Tibial artery (tissue), 4 donors: ENCODE data around the gene MYO10.

ENCODE experiments used
- DNase-seq, 2 donors: peaks; one replicate each; pipeline ENCODE4 v3.0.0-alpha.2; 2019
- H3K27ac ChIP-seq, 2 donors: fragments of 200-600 bp; sonication (generic) in 1 of 2; 1 replicate in 1 of 2; 2 replicates in 1 of 2; pipeline ENCODE4 v1.5.1; 2018 to 2019; ENCODE audit warnings: mild to moderate bottlenecking in 1 of 2
- H3K27me3 ChIP-seq, 2 donors: fragments of 200-600 bp; sonication (generic) in 1 of 2; one replicate each; pipeline versions ENCODE4 v1.5.1 to v1.6.0; 2016 to 2019
- H3K36me3 ChIP-seq, 3 donors: fragments of 200-600 bp; sonication (generic) in 2 of 3; one replicate each; pipeline ENCODE4 v1.5.1; 2016 to 2019; ENCODE audit warnings: mild to moderate bottlenecking in 2 of 3
- H3K4me1 ChIP-seq, 4 donors: fragments of 200-600 bp; sonication (generic) in 2 of 4; 1 replicate in 3 of 4; 2 replicates in 1 of 4; pipeline ENCODE4 v1.5.1; 2016 to 2019
- H3K4me3 ChIP-seq, 2 donors: fragments of 200-600 bp; sonication (generic) in 1 of 2; 1 replicate in 1 of 2; 2 replicates in 1 of 2; pipeline ENCODE4 v1.5.1; 2018 to 2019; ENCODE audit warnings: mild to moderate bottlenecking in 2 of 2
- H3K9me3 ChIP-seq, 3 donors: fragments of 200-600 bp; sonication (generic) in 1 of 3; one replicate each; pipeline ENCODE4 v1.5.1; 2016 to 2019
- intact Hi-C: fragments of 100-400 bp; cut with DNase I; formaldehyde crosslinking; loops from one replicate; pipeline ENCODE4 v1.15.0; 2023; ENCODE audit warnings: low total_unique reads
- TF ChIP-seq, protein P1 (sequence below), 2 experiments: fragments of 200-600 bp in 1 of 2; fragments of 450-650 bp in 1 of 2; IDR thresholded peaks; one replicate each; pipeline ENCODE4 v1.5.1; 2017 to 2019; ENCODE audit warnings: antibody characterized with exemption in 2 of 2, mild to moderate bottlenecking in 1 of 2, moderate library complexity in 1 of 2

MYO10 gene

DNA sequence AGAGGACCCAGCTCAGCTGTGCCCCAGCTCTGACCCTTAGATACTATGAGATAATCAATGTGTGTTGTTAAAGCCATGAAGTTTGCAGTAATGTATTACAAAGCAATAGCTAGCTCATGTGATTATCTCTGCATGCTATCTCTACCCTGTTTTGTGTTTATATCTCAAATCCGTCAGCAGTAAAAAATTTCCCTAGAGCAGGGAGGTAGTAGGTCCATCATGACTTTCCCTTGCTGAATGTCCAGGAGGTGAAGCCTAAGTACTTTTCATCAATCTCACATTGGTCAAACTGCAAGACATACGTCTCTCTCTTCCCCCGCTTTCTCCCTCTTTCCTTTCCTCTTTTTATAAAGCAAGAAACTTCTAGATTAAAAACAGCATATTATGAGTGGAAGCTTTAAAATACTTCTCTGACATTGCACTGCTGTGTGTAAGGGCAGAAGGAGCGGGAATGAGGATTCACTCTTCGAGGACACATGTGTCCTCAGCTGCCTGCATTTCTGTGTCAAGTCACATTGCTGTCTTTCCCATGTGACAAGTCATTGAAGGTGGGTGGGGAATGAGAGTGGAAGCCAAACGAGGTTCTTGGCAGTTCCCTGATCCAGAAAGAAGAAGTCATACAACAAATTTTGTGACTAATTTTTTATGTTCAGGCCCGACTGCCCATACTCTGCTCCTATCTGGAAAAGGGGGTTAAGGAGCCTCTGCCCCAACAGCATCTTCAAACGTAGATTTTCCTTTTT, 226.2 kb downstream of the MYO10 start:
- peaks cover 0 to 16% (median 9%) of the 10 kb centered on the region in 4 donors for H3K4me1 ChIP-seq
- no peak for DNase-seq
- H3K27ac ChIP-seq: no peak overlapping the region
- TF ChIP-seq, protein P1, sequence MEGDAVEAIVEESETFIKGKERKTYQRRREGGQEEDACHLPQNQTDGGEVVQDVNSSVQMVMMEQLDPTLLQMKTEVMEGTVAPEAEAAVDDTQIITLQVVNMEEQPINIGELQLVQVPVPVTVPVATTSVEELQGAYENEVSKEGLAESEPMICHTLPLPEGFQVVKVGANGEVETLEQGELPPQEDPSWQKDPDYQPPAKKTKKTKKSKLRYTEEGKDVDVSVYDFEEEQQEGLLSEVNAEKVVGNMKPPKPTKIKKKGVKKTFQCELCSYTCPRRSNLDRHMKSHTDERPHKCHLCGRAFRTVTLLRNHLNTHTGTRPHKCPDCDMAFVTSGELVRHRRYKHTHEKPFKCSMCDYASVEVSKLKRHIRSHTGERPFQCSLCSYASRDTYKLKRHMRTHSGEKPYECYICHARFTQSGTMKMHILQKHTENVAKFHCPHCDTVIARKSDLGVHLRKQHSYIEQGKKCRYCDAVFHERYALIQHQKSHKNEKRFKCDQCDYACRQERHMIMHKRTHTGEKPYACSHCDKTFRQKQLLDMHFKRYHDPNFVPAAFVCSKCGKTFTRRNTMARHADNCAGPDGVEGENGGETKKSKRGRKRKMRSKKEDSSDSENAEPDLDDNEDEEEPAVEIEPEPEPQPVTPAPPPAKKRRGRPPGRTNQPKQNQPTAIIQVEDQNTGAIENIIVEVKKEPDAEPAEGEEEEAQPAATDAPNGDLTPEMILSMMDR (IDR thresholded peaks at IDR 0.05): no peak
- H3K27me3 ChIP-seq: no peaks in the 10 kb centered on the region
- intact Hi-C loops: no loop called here
- no peaks in the 10 kb centered on the region for H3K9me3 ChIP-seq
- H3K36me3 ChIP-seq: peaks cover 27 to 47% (median 44%) of the 10 kb centered on the region in 3 donors
- no peak overlapping the region for H3K4me3 ChIP-seq

DNA sequence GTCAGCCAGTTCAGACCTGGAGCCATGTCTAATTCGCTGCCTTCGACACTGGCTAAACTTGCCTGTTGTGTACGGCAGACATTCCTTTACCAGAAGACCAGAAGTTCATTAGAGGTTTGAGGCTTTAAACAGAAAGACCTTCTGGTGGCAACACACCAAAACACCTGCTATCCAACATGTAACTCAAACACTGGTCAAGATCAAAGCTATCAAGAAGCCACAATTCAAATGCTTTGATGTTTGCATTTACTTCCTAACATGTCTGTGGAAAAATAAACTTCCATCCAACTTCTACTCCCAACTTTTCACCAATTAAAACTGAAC, 228.3 kb downstream of the MYO10 start:
- Histone ChIP-seq H3K4me1 (peaks cover 0 to 10% (median 6%) of the 10 kb centered on the region in 4 donors), H3K36me3 (peaks cover 44 to 63% (median 53%) of the 10 kb centered on the region in 3 donors)

DNA sequence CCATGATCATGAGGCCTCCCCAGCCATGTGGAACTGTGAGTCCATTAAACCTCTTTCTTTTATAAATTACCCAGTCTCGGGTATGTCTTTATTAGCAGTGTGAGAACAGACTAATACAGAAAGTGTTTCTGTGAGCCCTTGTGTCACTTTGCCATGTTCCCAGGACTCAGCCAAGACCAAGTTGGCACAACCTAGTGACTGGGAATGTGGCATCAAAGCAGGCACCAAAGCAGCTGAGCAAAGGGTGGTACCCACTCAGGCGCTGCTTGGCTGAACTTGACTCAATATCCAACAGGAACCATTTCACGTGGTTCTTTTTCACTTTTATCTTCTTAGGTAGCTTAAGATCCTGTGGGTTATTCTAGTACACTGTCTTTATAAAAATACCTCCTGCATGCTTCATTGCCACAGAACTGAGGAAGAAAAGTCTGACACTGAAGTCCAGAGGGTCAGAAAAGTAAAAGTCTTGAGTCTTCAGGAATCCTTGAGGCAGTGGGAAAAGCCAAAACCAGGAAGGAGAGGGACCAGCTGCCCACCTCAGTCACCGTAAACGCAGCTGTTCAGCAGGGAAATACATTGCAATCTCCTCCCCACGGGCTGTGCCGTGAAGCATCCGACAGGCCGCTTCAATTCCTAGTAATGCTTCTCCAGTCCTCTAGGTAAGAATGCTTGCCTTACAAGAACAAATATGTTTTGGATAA, 228.8 kb downstream of the MYO10 start:
- Histone ChIP-seq H3K27ac (no peak overlapping the region), H3K9me3 (no peaks in the 10 kb centered on the region), H3K4me3 (no peak overlapping the region), H3K36me3 (peaks cover 49 to 68% (median 53%) of the 10 kb centered on the region in 3 donors), H3K27me3 (no peaks in the 10 kb centered on the region), H3K4me1 (peaks cover 0 to 4% (median 1%) of the 10 kb centered on the region in 4 donors)
- TF ChIP-seq, protein P1 (IDR thresholded peaks at IDR 0.05): no peak
- DNase-seq: no peak
- intact Hi-C loops: no loop called here

More for the DNA sequence above, 228.3 kb downstream of the MYO10 start:
- Histone ChIP-seq H3K9me3 (no peaks in the 10 kb centered on the region), H3K4me3 (no peak overlapping the region), H3K27me3 (no peaks in the 10 kb centered on the region), H3K27ac (no peak overlapping the region)
- TF ChIP-seq, protein P1 (IDR thresholded peaks at IDR 0.05): no peak
- no peak for DNase-seq
- intact Hi-C loops: no loop called here

DNA sequence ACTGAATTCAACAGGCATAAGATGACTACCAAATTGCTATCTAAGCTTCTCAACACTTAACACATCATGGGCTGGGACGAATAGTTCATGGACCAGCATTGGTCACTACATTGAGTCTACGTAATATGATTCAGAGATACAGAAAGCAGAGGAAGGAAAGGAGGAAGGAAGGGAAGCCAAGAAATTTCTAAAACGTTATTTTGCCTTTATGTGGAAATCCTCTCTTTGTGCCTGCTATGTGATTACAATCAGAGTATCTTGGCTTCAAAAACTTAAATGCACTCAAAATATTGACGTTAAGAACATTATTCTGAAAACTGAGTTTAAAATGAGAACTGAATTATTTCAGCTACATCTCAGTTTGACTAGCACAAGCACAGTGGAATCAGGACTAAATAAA, 231.1 kb downstream of the MYO10 start:
- Histone ChIP-seq H3K4me1 (no peaks in the 10 kb centered on the region), H3K36me3 (peaks cover 54 to 82% (median 66%) of the 10 kb centered on the region in 3 donors), H3K27me3 (no peaks in the 10 kb centered on the region), H3K4me3 (no peak overlapping the region), H3K27ac (no peak overlapping the region), H3K9me3 (no peaks in the 10 kb centered on the region)
- DNase-seq: no peak
- intact Hi-C loops: no loop called here
- TF ChIP-seq, protein P1 (IDR thresholded peaks at IDR 0.05): no peak

DNA sequence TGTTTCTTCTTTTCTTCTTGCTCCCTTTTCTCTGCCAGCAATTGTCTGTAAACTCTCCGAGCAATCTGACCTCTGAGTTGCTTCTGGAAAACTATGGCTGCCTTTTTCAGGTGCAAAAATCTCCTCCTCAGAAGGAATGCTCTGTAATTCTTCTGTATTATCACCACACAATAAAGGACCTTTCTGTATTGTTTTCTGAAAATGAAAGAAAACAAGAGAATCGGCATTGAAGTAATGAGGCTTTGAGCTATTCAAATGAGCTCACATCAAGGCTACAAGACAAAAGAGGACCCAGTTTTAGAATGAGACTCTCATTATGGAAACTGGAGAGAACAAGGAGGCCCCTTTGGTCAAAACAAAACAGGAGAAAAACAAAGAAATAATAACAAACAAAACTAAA, 233.1 kb downstream of the MYO10 start:
- no peaks in the 10 kb centered on the region for H3K9me3 ChIP-seq
- H3K27ac ChIP-seq: no peak overlapping the region
- H3K4me3 ChIP-seq: no peak overlapping the region
- intact Hi-C loops: no loop called here
- DNase-seq: no peak
- H3K36me3 ChIP-seq: peaks cover 38 to 63% (median 48%) of the 10 kb centered on the region in 3 donors
- no peaks in the 10 kb centered on the region for H3K4me1 ChIP-seq
- H3K27me3 ChIP-seq: no peaks in the 10 kb centered on the region
- TF ChIP-seq, protein P1 (IDR thresholded peaks at IDR 0.05): no peak
